IgD-negative memory B cell (primary cell): ENCODE data around the gene ADGRG4. TPM values are rescaled to one million over a fixed set of nuclear protein-coding genes. Genes with fewer than 3 reads are reported as not detected.
"Not testable (repeated sequence)": the region's sequence is repeated elsewhere in the genome, so short reads cannot be mapped to it uniquely, and the experiment has no call there.

Experiments
- H3K27ac Mint-ChIP-seq, 3 donors: one replicate each; pipeline ENCODE4 v1.8.0; 2020 to 2022; ENCODE audit warnings: mild to moderate bottlenecking in 3 of 3, mixed read lengths in 3 of 3, moderate library complexity in 1 of 3
- H3K27me3 Mint-ChIP-seq: one replicate; pipeline ENCODE4 v1.8.0; 2021; ENCODE audit warnings: mixed read lengths
- H3K36me3 Mint-ChIP-seq: one replicate; pipeline ENCODE4 v1.8.0; 2020; ENCODE audit warnings: mild to moderate bottlenecking, mixed read lengths
- H3K4me1 Mint-ChIP-seq, 3 donors: one replicate each; pipeline ENCODE4 v1.8.0; 2020 to 2022; ENCODE audit warnings: mixed read lengths in 3 of 3, mild to moderate bottlenecking in 1 of 3
- H3K4me3 Mint-ChIP-seq, 4 donors: one replicate each; pipeline ENCODE4 v1.8.0; 2020 to 2022; ENCODE audit warnings: mild to moderate bottlenecking in 4 of 4, mixed read lengths in 4 of 4, moderate library complexity in 3 of 4
- H3K9me3 Mint-ChIP-seq, 3 donors: one replicate each; pipeline ENCODE4 v1.8.0; 2020 to 2021; ENCODE audit warnings: mixed read lengths in 3 of 3, mild to moderate bottlenecking in 1 of 3
- polyA plus RNA-seq: library from polyadenylated mRNA; unstranded; fragments of 300-500 nt; fragmentation: Illumina TruSeq; gene quantifications from one replicate; pipeline ENCODE4 v1.2.3, GENCODE V29; 2021

ADGRG4 gene
- polyA plus RNA-seq, 1 donor from 2014 or later: not detected

- Mint-ChIP-seq H3K9me3 (peaks cover 0 to 1% (median 0%) of the 10 kb centered on the region in 3 donors), H3K27me3 (peaks cover 21% of the 10 kb centered on the region), H3K27ac (no peak overlapping the region), H3K4me1 (no peaks in the 10 kb centered on the region), H3K36me3 (no peaks in the 10 kb centered on the region), H3K4me3 (no peak overlapping the region)
These were observed 90.2 kb downstream of the ADGRG4 start for GRCh38 chrX:136390921-136391320.

- H3K36me3 Mint-ChIP-seq: no peaks in the 10 kb centered on the region
- no peaks in the 10 kb centered on the region for H3K9me3 Mint-ChIP-seq
These were observed 94.5 kb downstream of the ADGRG4 start for GRCh38 chrX:136395271-136395670.

GRCh38 chrX:136397001-136397400 is 96.2 kb downstream of the ADGRG4 start:
- Mint-ChIP-seq H3K9me3 (no peaks in the 10 kb centered on the region), H3K4me3 (no peak overlapping the region), H3K27ac (no peak overlapping the region), H3K27me3 (peaks cover 7% of the 10 kb centered on the region), H3K4me1 (no peaks in the 10 kb centered on the region), H3K36me3 (no peaks in the 10 kb centered on the region)

More at GRCh38 chrX:136395271-136395670, 94.5 kb downstream of the ADGRG4 start:
- no peak overlapping the region for H3K4me3 Mint-ChIP-seq
- H3K27me3 Mint-ChIP-seq: peaks cover 7% of the 10 kb centered on the region
- no peaks in the 10 kb centered on the region for H3K4me1 Mint-ChIP-seq
- no peak overlapping the region for H3K27ac Mint-ChIP-seq

- Mint-ChIP-seq H3K27ac (no peak overlapping the region), H3K9me3 (peaks cover 0 to 2% (median 0%) of the 10 kb centered on the region in 3 donors), H3K4me3 (no peak overlapping the region), H3K4me1 (no peaks in the 10 kb centered on the region), H3K27me3 (peaks cover 7% of the 10 kb centered on the region), H3K36me3 (no peaks in the 10 kb centered on the region)
These were observed 104.4 kb downstream of the ADGRG4 start for GRCh38 chrX:136405126-136405525.

GRCh38 chrX:136417806-136418205 is 117.0 kb downstream of the ADGRG4 start:
- Mint-ChIP-seq H3K4me3 (no peak overlapping the region), H3K4me1 (no peaks in the 10 kb centered on the region), H3K36me3 (no peaks in the 10 kb centered on the region), H3K27me3 (peaks cover 4% of the 10 kb centered on the region), H3K27ac (no peak overlapping the region), H3K9me3 (peaks cover 0 to 6% (median 4%) of the 10 kb centered on the region in 3 donors)

- Mint-ChIP-seq H3K9me3 (peaks cover 0 to 6% (median 2%) of the 10 kb centered on the region in 3 donors), H3K27ac (no peak overlapping the region), H3K36me3 (no peaks in the 10 kb centered on the region), H3K27me3 (peaks cover 3% of the 10 kb centered on the region), H3K4me3 (no peak overlapping the region), H3K4me1 (no peaks in the 10 kb centered on the region)
These were observed 120.6 kb downstream of the ADGRG4 start for GRCh38 chrX:136421338-136421737.

- Mint-ChIP-seq H3K9me3 (peaks cover 0 to 6% (median 2%) of the 10 kb centered on the region in 3 donors), H3K4me1 (no peaks in the 10 kb centered on the region), H3K4me3 (no peak overlapping the region), H3K27ac (no peak overlapping the region), H3K36me3 (no peaks in the 10 kb centered on the region), H3K27me3 (peaks cover 1% of the 10 kb centered on the region)
These were observed 123.0 kb downstream of the ADGRG4 start for GRCh38 chrX:136423724-136424123.

GRCh38 chrX:136425996-136426395 is 125.2 kb downstream of the ADGRG4 start:
- no peaks in the 10 kb centered on the region for H3K4me1 Mint-ChIP-seq
- H3K36me3 Mint-ChIP-seq: no peaks in the 10 kb centered on the region
- peaks cover 0 to 2% (median 0%) of the 10 kb centered on the region in 3 donors for H3K9me3 Mint-ChIP-seq
- H3K27ac Mint-ChIP-seq: no peak overlapping the region
- peaks cover 1% of the 10 kb centered on the region for H3K27me3 Mint-ChIP-seq
- no peak overlapping the region for H3K4me3 Mint-ChIP-seq

GRCh38 chrX:136431625-136432024 is 130.9 kb downstream of the ADGRG4 start:
- H3K27me3 Mint-ChIP-seq: peaks cover 1% of the 10 kb centered on the region
- no peaks in the 10 kb centered on the region for H3K36me3 Mint-ChIP-seq
- H3K4me1 Mint-ChIP-seq: no peaks in the 10 kb centered on the region
- no peaks in the 10 kb centered on the region for H3K9me3 Mint-ChIP-seq
- H3K4me3 Mint-ChIP-seq: no peak overlapping the region
- H3K27ac Mint-ChIP-seq: no peak overlapping the region

- no peaks in the 10 kb centered on the region for H3K4me1 Mint-ChIP-seq
- H3K27ac Mint-ChIP-seq: no peak overlapping the region
- H3K9me3 Mint-ChIP-seq: no peaks in the 10 kb centered on the region
- no peaks in the 10 kb centered on the region for H3K36me3 Mint-ChIP-seq
- H3K4me3 Mint-ChIP-seq: no peak overlapping the region
- no peaks in the 10 kb centered on the region for H3K27me3 Mint-ChIP-seq
These were observed 137.0 kb downstream of the ADGRG4 start for GRCh38 chrX:136437774-136438173.

- no peak overlapping the region for H3K27ac Mint-ChIP-seq
- no peak overlapping the region for H3K4me3 Mint-ChIP-seq
- H3K9me3 Mint-ChIP-seq: no peaks in the 10 kb centered on the region
- no peaks in the 10 kb centered on the region for H3K36me3 Mint-ChIP-seq
- H3K4me1 Mint-ChIP-seq: no peaks in the 10 kb centered on the region
- H3K27me3 Mint-ChIP-seq: no peaks in the 10 kb centered on the region
These were observed 137.4 kb downstream of the ADGRG4 start for GRCh38 chrX:136438192-136438591.

- not testable (repeated sequence) for H3K9me3 Mint-ChIP-seq, H3K27me3 Mint-ChIP-seq, H3K27ac Mint-ChIP-seq, H3K4me3 Mint-ChIP-seq, H3K36me3 Mint-ChIP-seq, H3K4me1 Mint-ChIP-seq
These were observed 144.9 kb downstream of the ADGRG4 start for GRCh38 chrX:136445674-136446073.

- Mint-ChIP-seq H3K4me1 (no peaks in the 10 kb centered on the region), H3K4me3 (no peak overlapping the region), H3K36me3 (no peaks in the 10 kb centered on the region), H3K27me3 (peaks cover 2% of the 10 kb centered on the region), H3K27ac (no peak overlapping the region), H3K9me3 (no peaks in the 10 kb centered on the region)
These were observed 145.4 kb downstream of the ADGRG4 start for GRCh38 chrX:136446208-136446607.

GRCh38 chrX:136447308-136447707 is 146.5 kb downstream of the ADGRG4 start:
- Mint-ChIP-seq H3K4me1 (no peaks in the 10 kb centered on the region), H3K36me3 (no peaks in the 10 kb centered on the region), H3K9me3 (no peaks in the 10 kb centered on the region), H3K27ac (no peak overlapping the region), H3K27me3 (peaks cover 2% of the 10 kb centered on the region), H3K4me3 (no peak overlapping the region)

- no peak overlapping the region for H3K4me3 Mint-ChIP-seq
- H3K9me3 Mint-ChIP-seq: no peaks in the 10 kb centered on the region
- no peaks in the 10 kb centered on the region for H3K36me3 Mint-ChIP-seq
- no peaks in the 10 kb centered on the region for H3K4me1 Mint-ChIP-seq
- H3K27me3 Mint-ChIP-seq: peaks cover 2% of the 10 kb centered on the region
- no peak overlapping the region for H3K27ac Mint-ChIP-seq
These were observed 147.2 kb downstream of the ADGRG4 start for GRCh38 chrX:136447968-136448367.

- H3K4me1 Mint-ChIP-seq: no peaks in the 10 kb centered on the region
- H3K27ac Mint-ChIP-seq: no peak overlapping the region
- peaks cover 2% of the 10 kb centered on the region for H3K27me3 Mint-ChIP-seq
- no peaks in the 10 kb centered on the region for H3K36me3 Mint-ChIP-seq
- no peak overlapping the region for H3K4me3 Mint-ChIP-seq
- no peaks in the 10 kb centered on the region for H3K9me3 Mint-ChIP-seq
These were observed 149.5 kb downstream of the ADGRG4 start for GRCh38 chrX:136450050-136450830.
